IMR-90 (cell line): ENCODE data around the gene KRTAP10-11. TPM values are rescaled to one million over a fixed set of nuclear protein-coding genes. Genes with fewer than 3 reads are reported as not detected.
"Not testable (repeated sequence)": the region's sequence is repeated elsewhere in the genome, so short reads cannot be mapped to it uniquely, and the experiment has no call there.

Source experiments
- ATAC-seq: fragments of 200-7000 bp; cut with Tn5 transposase; 2 replicates; pipeline ENCODE4 v1.9.1; 2020; ENCODE audit warnings: low read depth, mild to moderate bottlenecking, moderate library complexity
- BruUV-seq: library from RNA; stranded (reverse); fragments of 400-500 nt; replicated peaks from 2 replicates; lab custom pipeline; 2021; lab: Mats Ljungman, UMichigan
- CTCF ChIA-PET: fragments of 300-600 bp; formaldehyde crosslinking; extraction: SDS; loops from one replicate; lab custom pipeline; 2021; ENCODE audit warnings: antibody characterized with exemption; lab: Yijun Ruan, JAX
- POLR2A ChIA-PET: fragments of 300-600 bp; sonication (Branson Sonifier 250); formaldehyde crosslinking; loops from one replicate; lab custom pipeline; 2022; ENCODE audit warnings: antibody characterized with exemption; ENCODE audit not compliant: unreplicated experiment; lab: Charles Lee
- DNase-seq: peaks from one replicate; pipeline ENCODE4 v3.0.0; 2013
- H2AFZ ChIP-seq: replicated peaks from 2 replicates; pipeline ENCODE3; 2013; ENCODE audit warnings: low read length, mild to moderate bottlenecking; ENCODE audit not compliant: poor library complexity
- H2AK5ac ChIP-seq: 2 replicates; pipeline ENCODE4 v1.6.1; 2013; ENCODE audit warnings: low read depth, low read length, inconsistent platforms
- H2AK9ac ChIP-seq: replicated peaks from 2 replicates; pipeline ENCODE3; 2013; ENCODE audit warnings: mild to moderate bottlenecking, low read depth, low read length, moderate library complexity; ENCODE audit not compliant: poor library complexity
- H2BK120ac ChIP-seq: 2 replicates; pipeline ENCODE4 v1.6.1; 2013; ENCODE audit warnings: low read depth, low read length, inconsistent platforms
- H2BK15ac ChIP-seq: 3 replicates; pipeline ENCODE4 v1.6.1; 2013; ENCODE audit warnings: low read depth, low read length, inconsistent platforms
- H2BK20ac ChIP-seq: 2 replicates; pipeline ENCODE4 v1.6.1; 2013; ENCODE audit warnings: low read depth, mild to moderate bottlenecking, inconsistent platforms, low read length, moderate library complexity
- H2BK5ac ChIP-seq: 2 replicates; pipeline ENCODE4 v1.6.1; 2013; ENCODE audit warnings: mild to moderate bottlenecking, low read depth, low read length, inconsistent platforms; ENCODE audit not compliant: poor library complexity, severe bottlenecking
- H3K14ac ChIP-seq: replicated peaks from 2 replicates; pipeline ENCODE4 v1.6.1; 2013; ENCODE audit warnings: low read depth, low read length, inconsistent platforms
- H3K18ac ChIP-seq: 2 replicates; pipeline ENCODE4 v1.6.1; 2013; ENCODE audit warnings: low read depth, low read length, control low read depth
- H3K23ac ChIP-seq: 2 replicates; pipeline ENCODE4 v1.6.1; 2013; ENCODE audit warnings: low read depth, low read length, inconsistent platforms
- H3K27ac ChIP-seq: 2 replicates; pipeline ENCODE4 v1.5.1; 2013; ENCODE audit warnings: mild to moderate bottlenecking, control low read depth, low read length; ENCODE audit not compliant: insufficient read depth
- H3K27me3 ChIP-seq: 2 replicates; pipeline ENCODE4 v1.6.1; 2013; ENCODE audit warnings: low read length; ENCODE audit not compliant: control insufficient read depth, insufficient read depth
- H3K36me3 ChIP-seq: 2 replicates; pipeline ENCODE4 v1.6.1; 2013; ENCODE audit warnings: low read length, mixed read lengths; ENCODE audit not compliant: control insufficient read depth, insufficient read depth
- H3K4ac ChIP-seq: 2 replicates; pipeline ENCODE4 v1.6.1; 2013; ENCODE audit warnings: low read depth, low read length, inconsistent platforms
- H3K4me1 ChIP-seq: 2 replicates; pipeline ENCODE4 v1.6.1; 2013; ENCODE audit warnings: low read length, mixed read lengths; ENCODE audit not compliant: control insufficient read depth, insufficient read depth
- H3K4me2 ChIP-seq: 2 replicates; pipeline ENCODE4 v1.6.1; 2013; ENCODE audit warnings: low read depth, mild to moderate bottlenecking, control low read depth, low read length, moderate library complexity
- H3K4me3 ChIP-seq: 2 replicates; pipeline ENCODE4 v1.5.1; 2013; ENCODE audit warnings: low read depth, mild to moderate bottlenecking, control low read depth, low read length, moderate library complexity; ENCODE audit not compliant: insufficient read depth
- H3K56ac ChIP-seq: 2 replicates; pipeline ENCODE4 v1.6.1; 2013; ENCODE audit warnings: low read length, inconsistent platforms; ENCODE audit not compliant: insufficient read depth; ENCODE audit errors: extremely low read depth
- H3K79me1 ChIP-seq, 2 experiments: 2 replicates each; pipeline ENCODE4 v1.6.1; 2013; ENCODE audit warnings: low read length in 2 of 2, inconsistent platforms in 1 of 2, low read depth in 1 of 2
- H3K9ac ChIP-seq: 2 replicates; pipeline ENCODE4 v1.6.1; 2013; ENCODE audit warnings: low read depth, low read length, control low read depth
- H3K9me1 ChIP-seq: 2 replicates; pipeline ENCODE4 v1.6.1; 2013; ENCODE audit warnings: low read length, inconsistent platforms; ENCODE audit not compliant: insufficient read depth
- H3K9me3 ChIP-seq: 2 replicates; pipeline ENCODE4 v1.6.1; 2013; ENCODE audit warnings: low read length; ENCODE audit not compliant: control insufficient read depth, insufficient read depth
- H4K20me1 ChIP-seq: 2 replicates; pipeline ENCODE4 v1.6.1; 2013; ENCODE audit warnings: low read length, inconsistent platforms; ENCODE audit not compliant: insufficient read depth
- H4K5ac ChIP-seq: 2 replicates; pipeline ENCODE4 v1.6.1; 2013; ENCODE audit warnings: mild to moderate bottlenecking, low read depth, low read length, control low read depth
- H4K8ac ChIP-seq, 2 experiments: 2 replicates each; pipeline ENCODE4 v1.6.1; 2013; ENCODE audit warnings: low read depth in 2 of 2, low read length in 2 of 2, control low read depth in 1 of 2, inconsistent platforms in 1 of 2
- H4K91ac ChIP-seq: 2 replicates; pipeline ENCODE4 v1.6.1; 2013; ENCODE audit warnings: low read depth, low read length, inconsistent platforms; ENCODE audit not compliant: insufficient read depth
- CEBPB ChIP-seq: IDR thresholded peaks from 2 replicates; pipeline ENCODE4 v1.6.1; 2012; ENCODE audit warnings: low read depth, low read length, improper control_type of control experiment
- FOS ChIP-seq: fragments of 150-350 bp; IDR thresholded peaks from 2 replicates; pipeline ENCODE4 v1.6.1; 2016; ENCODE audit warnings: low read depth, low read length
- MAFK ChIP-seq: IDR thresholded peaks from 2 replicates; pipeline ENCODE4 v1.6.1; 2012; ENCODE audit warnings: low read depth, low read length, improper control_type of control experiment
- MXI1 ChIP-seq: IDR thresholded peaks from 2 replicates; pipeline ENCODE4 v1.6.1; 2012; ENCODE audit warnings: low read depth, mild to moderate bottlenecking, low read length, moderate library complexity, borderline replicate concordance
- NFE2L2 ChIP-seq: fragments of 150-350 bp; IDR thresholded peaks from 2 replicates; pipeline ENCODE4 v1.6.1; 2016; ENCODE audit warnings: low read depth, mild to moderate bottlenecking, low read length
- POLR2A ChIP-seq: IDR thresholded peaks from 2 replicates; pipeline ENCODE4 v1.6.1; 2012; ENCODE audit warnings: mild to moderate bottlenecking, low read depth, low read length
- RAD21 ChIP-seq: IDR thresholded peaks from 2 replicates; pipeline ENCODE4 v1.6.1; 2012; ENCODE audit warnings: low read length, improper control_type of control experiment
- RFX5 ChIP-seq: IDR thresholded peaks from 2 replicates; pipeline ENCODE4 v1.8.0; 2012; ENCODE audit warnings: low read depth, mild to moderate bottlenecking, low read length, moderate library complexity
- WGBS, 2 experiments: methylation state at CpG; one replicate each; pipeline versions ENCODE4 v1.1.5 to v1.1.7; 2013; ENCODE audit warnings: missing lambda C conversion rate in 2 of 2; ENCODE audit not compliant: insufficient read length in 1 of 2; ENCODE audit errors: extremely low coverage in 2 of 2; 5-methylcytosine and 5-hydroxymethylcytosine counted together
- dilution Hi-C: fragments of 300-500 bp; cut with HindIII; formaldehyde crosslinking; loops from one replicate; pipeline ENCODE4 v1.14.3; 2018; ENCODE audit warnings: low sequenced_read_pairs; ENCODE audit not compliant: unreplicated experiment
- in situ Hi-C: fragments of 300-500 bp; cut with MboI; formaldehyde crosslinking; loops from 3 replicates; pipeline ENCODE4 v1.14.3; 2019; ENCODE audit warnings: low sequenced_read_pairs, inconsistent platforms, mixed read lengths
- intact Hi-C: fragments of 100-400 bp; cut with micrococcal nuclease; formaldehyde crosslinking; loops from 2 replicates; pipeline ENCODE4 v1.10.0; 2022
- polyA plus RNA-seq, 3 experiments: library from polyadenylated mRNA; depleted of rRNA; stranded (reverse); fragments of >200 nt; gene quantifications; 2 replicates each; pipeline ENCODE4 v1.2.3, GENCODE V29; 2012; ENCODE audit warnings: low replicate concordance in 1 of 3
- total RNA-seq: library from RNA; depleted of rRNA; stranded (reverse); fragments of >200 nt; gene quantifications from 2 replicates; pipeline ENCODE4 v1.2.3, GENCODE V29; 2012
- TF ChIP-seq, protein P1 (sequence below): fragments of 150-350 bp; IDR thresholded peaks from 2 replicates; pipeline ENCODE4 v1.6.1; 2016; ENCODE audit warnings: low read depth, mild to moderate bottlenecking, low read length, moderate library complexity, borderline replicate concordance

KRTAP10-11 gene
- total and polyA plus RNA-seq, 2 of the 4 experiments (the other 2 are of a cell fraction): not detected

DNA sequence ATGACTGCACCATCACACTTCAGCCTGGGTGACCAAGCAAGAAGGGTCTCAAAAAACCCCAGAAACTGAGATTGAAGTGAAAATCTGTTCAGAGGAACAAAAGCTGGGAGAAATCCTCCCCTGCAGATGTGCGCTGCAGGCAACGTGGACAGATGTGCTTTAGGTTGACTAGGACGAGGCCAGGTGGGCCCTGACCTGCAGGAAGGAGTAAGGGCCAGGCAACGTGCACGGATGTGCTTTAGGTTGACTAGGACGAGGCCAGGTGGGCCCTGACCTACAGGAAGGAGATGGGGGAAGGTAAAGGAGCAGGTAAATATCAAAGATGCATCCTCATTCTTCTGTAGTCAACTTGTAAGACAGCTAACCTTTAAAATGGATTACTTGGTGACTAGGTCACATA is 38.3 kb downstream of the KRTAP10-11 start:
- H3K27me3 ChIP-seq: peaks cover 32% of the 10 kb centered on the region
- H2BK5ac ChIP-seq: no peak overlapping the region
- H2BK15ac ChIP-seq: no peak overlapping the region
- dilution Hi-C loops: no loop called here
- H4K8ac ChIP-seq: no peak overlapping the region
- no peak overlapping the region for H3K14ac ChIP-seq
- H3K4me2 ChIP-seq: no peak overlapping the region
- WGBS, 2 experiments: 40% methylated on average over 2 of the region's 6 CpGs; no CpG with 5 or more reads in 1 of the 2 experiments
- H3K9me1 ChIP-seq: no peaks in the 10 kb centered on the region
- H3K36me3 ChIP-seq: no peaks in the 10 kb centered on the region
- H3K9me3 ChIP-seq: no peaks in the 10 kb centered on the region
- H4K20me1 ChIP-seq: no peaks in the 10 kb centered on the region
- H3K27ac ChIP-seq: no peak overlapping the region
- H2BK120ac ChIP-seq: no peak overlapping the region
- no peak overlapping the region for H2BK20ac ChIP-seq
- H3K4me3 ChIP-seq: no peak overlapping the region
- TF ChIP-seq MXI1: no peak
- TF ChIP-seq FOS: no peak
- TF ChIP-seq RAD21: no peak
- TF ChIP-seq RFX5: no peak
- no peak for TF ChIP-seq CEBPB
- no peak for TF ChIP-seq NFE2L2
- TF ChIP-seq, protein P1, sequence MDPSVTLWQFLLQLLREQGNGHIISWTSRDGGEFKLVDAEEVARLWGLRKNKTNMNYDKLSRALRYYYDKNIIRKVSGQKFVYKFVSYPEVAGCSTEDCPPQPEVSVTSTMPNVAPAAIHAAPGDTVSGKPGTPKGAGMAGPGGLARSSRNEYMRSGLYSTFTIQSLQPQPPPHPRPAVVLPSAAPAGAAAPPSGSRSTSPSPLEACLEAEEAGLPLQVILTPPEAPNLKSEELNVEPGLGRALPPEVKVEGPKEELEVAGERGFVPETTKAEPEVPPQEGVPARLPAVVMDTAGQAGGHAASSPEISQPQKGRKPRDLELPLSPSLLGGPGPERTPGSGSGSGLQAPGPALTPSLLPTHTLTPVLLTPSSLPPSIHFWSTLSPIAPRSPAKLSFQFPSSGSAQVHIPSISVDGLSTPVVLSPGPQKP: no peak
- TF ChIP-seq POLR2A: no peak
- TF ChIP-seq MAFK: no peak
- in situ Hi-C loops: no loop called here
- no peaks in the 10 kb centered on the region for H3K79me1 ChIP-seq
- H3K18ac ChIP-seq: no peak overlapping the region
- BruUV-seq: no TSS peak
- intact Hi-C loops: no loop called here
- H3K23ac ChIP-seq: no peak overlapping the region
- no peak overlapping the region for H3K4ac ChIP-seq
- H4K91ac ChIP-seq: no peak overlapping the region
- H2AK5ac ChIP-seq: no peak overlapping the region
- no peak overlapping the region for H4K5ac ChIP-seq
- H3K56ac ChIP-seq: no peak overlapping the region
- no peak overlapping the region for H2AFZ ChIP-seq
- no peaks in the 10 kb centered on the region for H3K4me1 ChIP-seq
- DNase-seq (no peak), ATAC-seq (no peak)
- ChIA-PET POLR2A (no interaction called here), CTCF (no interaction called here)
- H2AK9ac ChIP-seq: no peak overlapping the region
- no peak overlapping the region for H3K9ac ChIP-seq

DNA sequence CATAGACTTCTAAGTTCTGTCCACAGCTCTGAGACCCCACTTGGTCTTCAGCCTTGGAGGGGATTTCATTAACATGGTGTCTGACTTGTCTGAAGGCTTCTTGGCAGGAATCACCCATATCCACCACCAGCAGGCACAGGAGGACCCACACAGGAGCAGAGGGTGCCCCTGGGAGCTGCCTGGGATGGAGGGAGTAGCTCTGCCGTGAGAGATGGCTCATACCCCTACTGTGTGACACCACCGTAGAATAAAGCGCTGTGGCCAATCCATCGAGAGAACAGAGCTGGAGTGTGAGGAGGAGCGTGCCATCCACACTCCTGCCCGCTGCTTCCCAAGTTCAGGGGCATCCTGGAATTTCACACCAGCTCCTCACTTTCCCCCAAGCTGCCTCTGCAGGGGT is 38.8 kb downstream of the KRTAP10-11 start:
- H3K9ac ChIP-seq, H3K36me3 ChIP-seq, CTCF ChIA-PET, H4K5ac ChIP-seq, H4K91ac ChIP-seq, H2AFZ ChIP-seq, dilution Hi-C loops, H4K8ac ChIP-seq, H2AK5ac ChIP-seq, H2BK20ac ChIP-seq, H3K18ac ChIP-seq, H3K56ac ChIP-seq, H2BK120ac ChIP-seq, H3K4me2 ChIP-seq, H2BK15ac ChIP-seq, POLR2A ChIA-PET, H3K4ac ChIP-seq, H3K4me3 ChIP-seq, H2BK5ac ChIP-seq, in situ Hi-C loops, H3K4me1 ChIP-seq, DNase-seq, H3K14ac ChIP-seq, intact Hi-C loops, BruUV-seq, H3K79me1 ChIP-seq, H4K20me1 ChIP-seq, H2AK9ac ChIP-seq, H3K23ac ChIP-seq, H3K9me3 ChIP-seq, H3K9me1 ChIP-seq, ATAC-seq, H3K27ac ChIP-seq: not testable (repeated sequence)
- WGBS, 2 experiments: no CpG with 5 or more reads among the region's 6 CpGs
- H3K27me3 ChIP-seq: peaks cover 32% of the 10 kb centered on the region
